Pancreas (tissue), 10 donors: ENCODE data around the gene CDK5R2. TPM values are rescaled to one million over a fixed set of nuclear protein-coding genes. Genes with fewer than 3 reads are reported as not detected.
A peak's percentile ranks its signal among the peaks of the same experiment; 100 is the strongest.

ENCODE experiments used
- ATAC-seq, 4 donors: fragments of 200-7000 bp; cut with Tn5 transposase; one replicate each; pipeline versions ENCODE4 v1.8.0 to v1.9.1; 2020; ENCODE audit warnings: mild to moderate bottlenecking in 4 of 4, moderate library complexity in 4 of 4
- DNase-seq, 6 donors: peaks; one replicate each; pipeline ENCODE4 v3.0.0-alpha.2; 2020
- FAIRE-seq: peaks from 2 replicates; lab custom pipeline; 2012; peaks lifted over from hg19 to GRCh38; lab: Jason Lieb, UNC
- H3K27ac ChIP-seq, 4 donors: fragments of 200-600 bp; sonication (generic); 1 replicate in 3 of 4; 2 replicates in 1 of 4; pipeline versions ENCODE4 v1.5.0 to v1.8.0; 2020
- H3K27me3 ChIP-seq, 4 donors: fragments of 200-600 bp; one replicate each; pipeline ENCODE4 v1.8.0; 2021
- H3K36me3 ChIP-seq, 3 donors: fragments of 200-600 bp; sonication (generic) in 1 of 3; one replicate each; pipeline versions ENCODE4 v1.5.0 to v1.8.0; 2020 to 2021
- H3K4me1 ChIP-seq, 3 donors: fragments of 200-600 bp; one replicate each; pipeline ENCODE4 v1.8.0; 2021
- H3K4me3 ChIP-seq, 4 donors: fragments of 200-600 bp; sonication (generic) in 2 of 4; one replicate each; pipeline versions ENCODE4 v1.5.0 to v1.8.0; 2020 to 2021
- H3K9me3 ChIP-seq, 4 donors: fragments of 200-600 bp; one replicate each; pipeline ENCODE4 v1.8.0; 2021
- WGBS, 2 donors: extraction: QIAGEN DNeasy Blood & Tissue Kit; methylation state at CpG; one replicate each; pipeline ENCODE4 v1.1.7; 2013; 5-methylcytosine and 5-hydroxymethylcytosine counted together
- intact Hi-C, 3 donors: fragments of 100-400 bp; cut with DNase I; formaldehyde crosslinking; loops; one replicate each; pipeline versions ENCODE4 v1.11.1 to v1.14.2; 2022
- polyA plus RNA-seq, 2 donors: library from polyadenylated mRNA; stranded (reverse); fragments of 200-250 nt; gene quantifications; one replicate each; pipeline ENCODE4 v1.2.3, GENCODE V29; 2013
- total RNA-seq, 6 donors: library from RNA; stranded (reverse); fragmentation: NEBNext Ultra II Directional in 4 of 6; extraction: Animal tissue kit (Norgen Biotek cat#: 25700) in 4 of 6; gene quantifications; one replicate each; pipeline versions ENCODE4 v1.2.1 to v1.2.4, GENCODE V29; 2021 to 2023
- TF ChIP-seq, protein P1 (sequence below), 4 donors: fragments of 200-600 bp; sonication (generic) in 3 of 4; IDR thresholded peaks; one replicate each; pipeline versions ENCODE4 v1.5.0 to v1.8.0; 2021; ENCODE audit warnings: antibody characterized with exemption in 4 of 4
- donor health status: healthy with polysubstance abuse.
- donor health status: DM: no; HTN: no; CAD: no; lungs with moderate emphysema.
- donor health status: DM: no; HTN: no; CAD: no.
- donor health status: control.
- donor health status: control.
- donor health status: Bipolar disorder and iron deficiency.
- donor health status: DM: yes; HTN: yes; CAD: no.
- donor health status: DM: no; HTN: no; CAD: no.
- donor health status: DM: no; HTN: no; CAD: no.
- donor health status: DM: yes; HTN: yes; CAD: no.

The CDK5R2 gene
- total and polyA plus RNA-seq, 8 donors = 0.19 to 8.6 (median 1.1) TPM

DNA sequence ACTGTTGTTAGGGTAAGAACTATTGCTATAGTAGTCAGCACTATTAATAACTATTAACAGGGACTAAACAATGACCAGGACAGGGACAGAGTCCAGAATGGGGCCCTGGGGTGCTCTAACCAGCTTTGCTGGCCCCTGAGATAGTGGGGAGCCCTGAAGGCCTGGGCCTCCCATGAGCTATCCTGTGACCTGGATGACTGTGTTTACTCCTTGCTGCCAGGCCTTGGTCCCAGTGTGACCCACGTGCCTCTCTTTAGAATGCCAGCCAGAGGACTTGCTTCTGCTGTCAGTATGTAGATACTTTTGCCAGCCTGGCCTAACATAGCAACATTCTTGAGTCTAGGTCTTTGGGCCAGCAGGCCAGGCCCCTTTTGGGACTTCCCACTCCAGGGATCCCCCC, 11.4 kb downstream of the CDK5R2 start:
- TF ChIP-seq, protein P1, sequence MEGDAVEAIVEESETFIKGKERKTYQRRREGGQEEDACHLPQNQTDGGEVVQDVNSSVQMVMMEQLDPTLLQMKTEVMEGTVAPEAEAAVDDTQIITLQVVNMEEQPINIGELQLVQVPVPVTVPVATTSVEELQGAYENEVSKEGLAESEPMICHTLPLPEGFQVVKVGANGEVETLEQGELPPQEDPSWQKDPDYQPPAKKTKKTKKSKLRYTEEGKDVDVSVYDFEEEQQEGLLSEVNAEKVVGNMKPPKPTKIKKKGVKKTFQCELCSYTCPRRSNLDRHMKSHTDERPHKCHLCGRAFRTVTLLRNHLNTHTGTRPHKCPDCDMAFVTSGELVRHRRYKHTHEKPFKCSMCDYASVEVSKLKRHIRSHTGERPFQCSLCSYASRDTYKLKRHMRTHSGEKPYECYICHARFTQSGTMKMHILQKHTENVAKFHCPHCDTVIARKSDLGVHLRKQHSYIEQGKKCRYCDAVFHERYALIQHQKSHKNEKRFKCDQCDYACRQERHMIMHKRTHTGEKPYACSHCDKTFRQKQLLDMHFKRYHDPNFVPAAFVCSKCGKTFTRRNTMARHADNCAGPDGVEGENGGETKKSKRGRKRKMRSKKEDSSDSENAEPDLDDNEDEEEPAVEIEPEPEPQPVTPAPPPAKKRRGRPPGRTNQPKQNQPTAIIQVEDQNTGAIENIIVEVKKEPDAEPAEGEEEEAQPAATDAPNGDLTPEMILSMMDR (IDR thresholded peaks at IDR 0.05) = no peak
- H3K4me1 ChIP-seq = no peaks in the 10 kb centered on the region
- no peaks in the 10 kb centered on the region for H3K9me3 ChIP-seq
- DNase-seq = no peak
- 33% methylated on average over 1 of the region's 1 CpG for whole genome bisulfite sequencing, 2 donors
- H3K4me3 ChIP-seq = no peak overlapping the region
- H3K27ac ChIP-seq = no peak overlapping the region
- H3K36me3 ChIP-seq = no peaks in the 10 kb centered on the region
- no peak for ATAC-seq
- H3K27me3 ChIP-seq = peaks cover 0 to 2% (median 0%) of the 10 kb centered on the region in 4 donors
- intact Hi-C loops = no loop called here
- no peak for FAIRE-seq

GRCh38 chr2:218975060-218975777, 15.8 kb downstream of the CDK5R2 start:
- Histone ChIP-seq H3K36me3 (no peaks in the 10 kb centered on the region), H3K27ac (no peak overlapping the region), H3K9me3 (no peaks in the 10 kb centered on the region), H3K4me1 (no peaks in the 10 kb centered on the region), H3K4me3 (no peak overlapping the region), H3K27me3 (no peaks in the 10 kb centered on the region)
- intact Hi-C loops = no loop called here
- 67 to 75% methylated on average over 4 of the region's 4 CpGs for WGBS, 2 donors
- TF ChIP-seq, protein P1 (IDR thresholded peaks at IDR 0.05) = no peak
- DNase-seq = no peak
- no peak for ATAC-seq
- FAIRE-seq = no peak

GRCh38 chr2:218979846-218980734, 20.6 kb downstream of the CDK5R2 start:
- H3K4me1 ChIP-seq = peaks cover 5 to 16% (median 14%) of the 10 kb centered on the region in 3 donors
- FAIRE-seq = no peak
- H3K9me3 ChIP-seq = no peaks in the 10 kb centered on the region
- H3K4me3 ChIP-seq = peak overlapping the region in 1 of 4 donors; percentile 26
- TF ChIP-seq, protein P1 (IDR thresholded peaks at IDR 0.05) = peak; percentile 85 to 93 (median 92)
- H3K36me3 ChIP-seq = no peaks in the 10 kb centered on the region
- WGBS, 2 donors = 4% methylated on average over 35 to 39 of the region's 39 CpGs
- no peak overlapping the region for H3K27ac ChIP-seq
- DNase-seq = peak; percentile 76 to 97 (median 88)
- ATAC-seq = peak; percentile 89 to 94 (median 94)
- intact Hi-C loops = no loop called here
- H3K27me3 ChIP-seq = peaks cover 0 to 35% (median 13%) of the 10 kb centered on the region in 4 donors

- H3K27me3 ChIP-seq = peaks cover 0 to 36% (median 15%) of the 10 kb centered on the region in 4 donors
- no peaks in the 10 kb centered on the region for H3K9me3 ChIP-seq
- H3K36me3 ChIP-seq = no peaks in the 10 kb centered on the region
- WGBS, 2 donors = 12 to 21% methylated on average over 21 to 26 of the region's 26 CpGs
- peaks cover 5 to 16% (median 16%) of the 10 kb centered on the region in 3 donors for H3K4me1 ChIP-seq
- no peak for FAIRE-seq
- no peak overlapping the region for H3K27ac ChIP-seq
- no peak for ATAC-seq
- peak overlapping the region in 1 of 4 donors; percentile 36 for H3K4me3 ChIP-seq
- intact Hi-C loops = no loop called here
- DNase-seq = peak in 1 of 6 donors; percentile 72
- TF ChIP-seq, protein P1 (IDR thresholded peaks at IDR 0.05) = no peak
These were observed 21.4 kb downstream of the CDK5R2 start for GRCh38 chr2:218980735-218981389.
